Immature natural killer cell (primary cell): ENCODE results near the gene BMP7. TPM values are rescaled to one million over a fixed set of nuclear protein-coding genes. Genes with fewer than 3 reads are reported as not detected.
"Not testable (repeated sequence)": the region's sequence is repeated elsewhere in the genome, so short reads cannot be mapped to it uniquely, and the experiment has no call there.

Experiments
- DNase-seq, 3 donors: peaks; one replicate each; pipeline ENCODE4 v3.0.0; 2022; ENCODE audit warnings: mixed read lengths in 1 of 3
- H3K27ac Mint-ChIP-seq, 6 donors: one replicate each; pipeline ENCODE4 v1.8.0; 2020; ENCODE audit warnings: mixed read lengths in 6 of 6, mild to moderate bottlenecking in 5 of 6, inconsistent platforms in 4 of 6, moderate library complexity in 3 of 6
- H3K27me3 Mint-ChIP-seq, 3 donors: one replicate each; pipeline ENCODE4 v1.8.0; 2020 to 2021; ENCODE audit warnings: low read depth in 3 of 3, mild to moderate bottlenecking in 3 of 3, mixed read lengths in 3 of 3, moderate library complexity in 3 of 3, inconsistent platforms in 1 of 3
- H3K36me3 Mint-ChIP-seq, 3 donors: one replicate each; pipeline ENCODE4 v1.8.0; 2020; ENCODE audit warnings: mixed read lengths in 3 of 3, inconsistent platforms in 2 of 3, mild to moderate bottlenecking in 2 of 3
- H3K4me1 Mint-ChIP-seq, 2 donors: one replicate each; pipeline ENCODE4 v1.8.0; 2020; ENCODE audit warnings: inconsistent platforms in 2 of 2, mild to moderate bottlenecking in 2 of 2, mixed read lengths in 2 of 2, moderate library complexity in 1 of 2
- H3K4me3 Mint-ChIP-seq, 5 donors: one replicate each; pipeline ENCODE4 v1.8.0; 2020; ENCODE audit warnings: mild to moderate bottlenecking in 5 of 5, mixed read lengths in 5 of 5, inconsistent platforms in 3 of 5, moderate library complexity in 3 of 5
- H3K9me3 Mint-ChIP-seq, 6 donors: one replicate each; pipeline ENCODE4 v1.8.0; 2020; ENCODE audit warnings: mild to moderate bottlenecking in 6 of 6, mixed read lengths in 6 of 6, inconsistent platforms in 4 of 6, moderate library complexity in 3 of 6
- polyA plus RNA-seq, 3 donors: library from polyadenylated mRNA; unstranded; fragments of 300-500 nt; fragmentation: Illumina TruSeq; gene quantifications; one replicate each; pipeline ENCODE4 v1.2.3, GENCODE V29; 2021

BMP7 gene
- polyA plus RNA-seq, 3 donors from 2014 or later = not detected

GRCh38 chr20:57267158-57267821, 849 bp upstream of the BMP7 start:
- Mint-ChIP-seq H3K27ac (no peak overlapping the region), H3K4me3 (no peak overlapping the region), H3K27me3 (peaks cover 11 to 21% (median 16%) of the 10 kb centered on the region in 3 donors), H3K9me3 (no peaks in the 10 kb centered on the region), H3K36me3 (no peaks in the 10 kb centered on the region), H3K4me1 (no peaks in the 10 kb centered on the region)
- DNase-seq = no peak

DNA sequence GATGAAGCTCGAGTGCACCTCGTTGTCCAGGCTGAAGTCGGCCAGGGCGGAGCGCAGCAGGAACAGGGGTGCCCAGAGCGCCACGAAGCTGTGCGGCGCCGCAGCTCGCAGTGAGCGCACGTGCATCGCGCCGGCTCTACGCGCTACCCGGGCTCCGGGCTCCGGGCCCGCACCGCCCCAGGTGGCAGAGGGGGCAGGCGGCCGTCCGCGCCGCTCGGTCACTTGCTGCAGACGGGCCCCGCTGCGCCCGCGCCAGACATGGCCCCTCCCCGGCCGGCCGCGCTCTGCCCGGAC, 497 bp downstream of the BMP7 start:
- no peak overlapping the region for H3K27ac Mint-ChIP-seq
- H3K36me3 Mint-ChIP-seq = no peaks in the 10 kb centered on the region
- no peaks in the 10 kb centered on the region for H3K9me3 Mint-ChIP-seq
- no peak overlapping the region for H3K4me3 Mint-ChIP-seq
- H3K27me3 Mint-ChIP-seq = peaks cover 16 to 22% (median 18%) of the 10 kb centered on the region in 3 donors
- H3K4me1 Mint-ChIP-seq = no peaks in the 10 kb centered on the region
- DNase-seq = no peak

DNA sequence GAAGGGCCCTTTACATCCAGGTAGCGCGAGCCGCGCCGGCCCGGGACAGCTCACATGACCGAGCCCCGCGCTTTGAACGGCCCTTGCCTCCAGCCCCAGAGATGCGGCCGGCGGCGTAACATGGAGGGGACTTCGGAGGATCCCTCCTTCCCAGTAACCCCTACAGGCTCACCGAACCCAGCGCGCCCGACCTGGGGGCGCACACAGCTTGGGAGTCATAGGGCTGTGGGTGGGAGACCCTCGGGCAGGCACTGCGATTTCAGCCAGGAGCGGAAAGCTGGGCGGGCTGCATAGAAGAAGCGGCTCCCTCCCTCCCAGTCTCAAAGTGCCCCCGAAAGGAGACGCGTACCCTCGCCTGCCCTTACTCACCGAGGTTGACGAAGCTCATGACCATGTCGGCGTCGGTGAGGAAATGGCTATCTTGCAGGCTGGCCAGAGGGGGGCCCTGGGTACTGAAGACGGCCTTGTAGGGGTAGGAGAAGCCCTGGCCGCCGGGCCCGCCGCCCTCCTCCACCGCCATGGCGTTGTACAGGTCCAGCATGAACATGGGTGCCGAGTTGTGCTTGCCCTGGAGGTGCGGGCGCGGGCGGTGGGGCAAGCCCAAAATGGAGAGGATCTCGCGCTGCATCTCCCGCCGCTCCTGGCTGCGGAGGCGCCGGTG, 975 bp downstream of the BMP7 start:
- Mint-ChIP-seq H3K4me3 (no peak overlapping the region), H3K27me3 (peaks cover 18 to 26% (median 19%) of the 10 kb centered on the region in 3 donors), H3K36me3 (no peaks in the 10 kb centered on the region), H3K4me1 (no peaks in the 10 kb centered on the region), H3K9me3 (no peaks in the 10 kb centered on the region), H3K27ac (no peak overlapping the region)
- no peak for DNase-seq

- H3K27me3 Mint-ChIP-seq = peaks cover 19 to 24% (median 22%) of the 10 kb centered on the region in 3 donors
- not testable (repeated sequence) for H3K4me3 Mint-ChIP-seq, H3K9me3 Mint-ChIP-seq, H3K27ac Mint-ChIP-seq, DNase-seq, H3K36me3 Mint-ChIP-seq, H3K4me1 Mint-ChIP-seq
These were observed 1.5 kb downstream of the BMP7 start for GRCh38 chr20:57264908-57265335.

DNA sequence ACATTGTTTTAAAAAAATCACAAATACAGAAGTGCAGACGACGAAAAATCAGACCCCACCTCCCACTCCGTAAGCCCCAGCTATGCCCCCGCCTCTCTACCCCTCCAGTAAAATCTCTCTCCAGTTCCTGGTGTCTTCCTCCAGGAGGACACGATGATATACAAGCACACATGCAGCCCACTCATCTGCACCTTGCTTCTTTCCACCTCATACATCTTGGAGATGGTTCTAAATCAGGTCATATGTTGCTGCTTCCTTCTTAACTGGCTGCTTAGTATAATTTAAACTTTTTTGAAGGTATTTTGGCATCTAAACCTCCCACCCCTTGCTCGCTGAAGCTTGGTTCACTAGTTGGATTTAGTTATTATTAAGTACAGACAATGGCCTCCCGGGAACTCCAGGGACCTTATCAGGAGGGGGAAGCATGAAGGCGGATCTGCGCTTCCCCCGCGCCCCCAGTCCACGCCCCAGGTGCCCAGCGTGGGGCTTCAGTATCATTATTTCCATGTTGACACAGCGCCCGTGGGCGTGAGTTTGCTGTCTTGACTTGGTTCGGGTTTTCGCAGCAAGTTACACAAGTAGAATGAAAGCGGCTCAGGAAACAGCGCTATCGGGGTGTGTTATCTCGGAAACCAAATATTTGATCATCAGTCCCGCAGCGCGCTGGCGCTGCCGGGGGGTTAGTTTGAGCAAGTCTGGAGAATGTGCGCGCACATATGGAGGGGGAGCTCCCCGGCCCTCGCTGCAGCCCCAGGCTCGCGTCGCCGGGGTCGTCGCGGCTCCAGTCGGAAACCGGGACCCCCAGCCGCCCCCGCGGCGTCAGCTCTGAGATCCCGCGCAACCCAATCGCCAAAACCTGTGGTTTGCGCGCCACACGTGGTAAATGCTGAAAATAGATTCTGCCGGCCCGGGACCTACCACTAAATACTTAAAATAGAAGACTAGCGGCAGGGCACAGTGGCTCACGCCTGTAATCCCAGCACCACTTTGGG, 2.3 kb downstream of the BMP7 start:
- no peak for DNase-seq
- no peak overlapping the region for H3K4me3 Mint-ChIP-seq
- no peaks in the 10 kb centered on the region for H3K36me3 Mint-ChIP-seq
- H3K4me1 Mint-ChIP-seq = no peaks in the 10 kb centered on the region
- H3K9me3 Mint-ChIP-seq = no peaks in the 10 kb centered on the region
- H3K27me3 Mint-ChIP-seq = peaks cover 23 to 27% (median 24%) of the 10 kb centered on the region in 3 donors
- no peak overlapping the region for H3K27ac Mint-ChIP-seq

DNA sequence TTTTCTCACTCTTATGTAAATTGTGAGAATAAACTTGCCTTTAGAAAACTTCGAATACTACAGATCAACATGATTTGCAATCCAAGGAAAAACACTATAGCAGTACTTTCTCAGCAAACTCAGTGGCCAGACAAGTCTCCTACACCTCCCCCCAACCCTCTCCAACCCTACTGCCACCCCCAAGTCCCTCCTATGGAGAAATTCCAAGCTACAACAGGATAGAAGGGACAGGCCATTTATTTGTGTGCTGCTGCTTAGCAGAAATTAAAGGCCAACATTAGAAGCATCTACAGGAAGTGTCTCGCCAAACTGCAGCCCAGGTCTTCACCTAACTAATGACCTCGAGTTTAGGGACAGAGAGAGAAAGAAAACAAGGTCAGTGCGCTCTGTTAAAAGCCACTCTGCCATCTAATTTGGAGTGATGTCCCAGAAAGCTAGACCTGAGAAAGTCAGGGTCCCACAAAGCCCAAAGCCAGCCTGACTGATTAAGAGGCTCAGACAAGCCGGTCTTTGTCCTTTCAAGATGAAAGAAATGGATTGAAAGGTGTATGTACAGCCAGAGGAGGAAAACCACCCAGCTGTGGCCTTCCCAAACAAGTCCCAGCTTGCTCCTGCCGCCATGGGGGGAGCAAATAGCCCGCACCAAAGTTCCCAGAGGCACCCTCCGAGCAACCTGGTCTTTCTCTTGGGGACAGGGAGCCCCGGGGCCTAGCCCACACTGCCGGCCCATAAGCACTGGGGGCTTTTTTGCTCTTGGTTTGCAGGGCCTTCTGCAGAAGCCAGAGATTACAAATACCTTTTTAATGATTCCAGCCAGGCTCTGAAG, 3.4 kb downstream of the BMP7 start:
- peaks cover 18 to 28% (median 22%) of the 10 kb centered on the region in 3 donors for H3K27me3 Mint-ChIP-seq
- no peaks in the 10 kb centered on the region for H3K36me3 Mint-ChIP-seq
- H3K4me3 Mint-ChIP-seq = no peak overlapping the region
- H3K4me1 Mint-ChIP-seq = no peaks in the 10 kb centered on the region
- H3K27ac Mint-ChIP-seq = no peak overlapping the region
- no peaks in the 10 kb centered on the region for H3K9me3 Mint-ChIP-seq
- no peak for DNase-seq

DNA sequence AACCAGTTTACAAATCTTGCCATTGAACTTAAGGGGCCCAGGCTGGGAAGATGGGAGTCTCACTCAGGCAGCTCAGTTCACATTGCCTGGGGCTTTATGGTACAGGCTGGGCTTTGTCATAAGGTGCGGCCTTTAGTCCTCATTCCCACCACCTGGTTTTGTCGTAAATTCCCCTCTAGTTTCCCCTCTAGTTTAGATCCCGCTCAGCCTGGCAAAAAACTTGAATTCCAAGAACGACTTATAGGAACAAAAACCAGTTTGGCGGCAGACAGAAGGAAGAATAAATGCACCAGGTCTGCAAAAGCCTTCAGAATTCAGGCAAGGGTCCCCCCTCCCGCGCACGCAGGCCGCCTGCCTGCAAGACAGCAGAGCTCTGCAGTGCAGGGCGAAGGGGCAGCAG, 4.1 kb downstream of the BMP7 start:
- no peaks in the 10 kb centered on the region for H3K36me3 Mint-ChIP-seq
- H3K27me3 Mint-ChIP-seq = peaks cover 18 to 30% (median 23%) of the 10 kb centered on the region in 3 donors

DNA sequence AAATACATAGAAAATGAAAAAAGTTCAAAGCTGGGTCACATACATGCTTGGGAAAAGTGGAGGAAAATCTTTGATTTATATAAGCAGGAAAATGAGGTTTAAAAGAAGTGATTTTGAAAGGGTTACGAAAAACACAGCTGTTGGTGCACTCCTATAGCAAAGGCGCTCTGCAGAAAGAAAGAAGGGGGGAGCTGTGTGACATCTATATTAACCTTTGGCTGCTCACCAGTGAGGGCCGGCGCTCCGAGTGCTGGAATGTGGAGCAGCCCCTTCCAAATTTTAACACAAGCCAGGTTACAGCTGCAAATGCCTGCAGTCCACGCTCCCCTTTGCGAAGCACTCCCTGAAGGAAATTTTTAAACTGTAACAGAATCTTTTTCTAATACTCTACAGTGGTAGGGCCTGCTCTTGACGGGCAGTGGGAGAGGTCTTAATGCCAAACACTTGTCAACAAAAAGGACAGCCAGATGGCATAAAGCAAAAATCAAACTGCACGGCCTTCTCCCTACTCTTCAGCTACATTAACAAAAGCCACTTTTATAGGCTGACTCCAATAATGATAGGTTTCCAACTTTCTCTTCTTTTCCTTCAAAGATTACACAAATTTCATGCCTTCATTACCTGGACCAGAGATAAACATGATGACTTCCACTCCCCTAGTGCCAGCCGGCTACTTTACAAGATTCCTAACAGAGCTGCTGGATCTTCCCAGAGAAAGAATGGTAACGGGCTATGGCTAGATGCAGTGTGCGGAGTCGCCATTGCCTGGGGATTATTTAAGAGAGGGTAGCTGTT, 4.8 kb downstream of the BMP7 start:
- no peak overlapping the region for H3K27ac Mint-ChIP-seq
- H3K9me3 Mint-ChIP-seq = no peaks in the 10 kb centered on the region
- H3K4me1 Mint-ChIP-seq = no peaks in the 10 kb centered on the region
- H3K36me3 Mint-ChIP-seq = no peaks in the 10 kb centered on the region
- no peak for DNase-seq
- peaks cover 16 to 30% (median 23%) of the 10 kb centered on the region in 3 donors for H3K27me3 Mint-ChIP-seq
- no peak overlapping the region for H3K4me3 Mint-ChIP-seq

More for the DNA sequence above, 4.1 kb downstream of the BMP7 start:
- Mint-ChIP-seq H3K4me1 (no peaks in the 10 kb centered on the region), H3K9me3 (no peaks in the 10 kb centered on the region), H3K27ac (no peak overlapping the region), H3K4me3 (no peak overlapping the region)
- no peak for DNase-seq

DNA sequence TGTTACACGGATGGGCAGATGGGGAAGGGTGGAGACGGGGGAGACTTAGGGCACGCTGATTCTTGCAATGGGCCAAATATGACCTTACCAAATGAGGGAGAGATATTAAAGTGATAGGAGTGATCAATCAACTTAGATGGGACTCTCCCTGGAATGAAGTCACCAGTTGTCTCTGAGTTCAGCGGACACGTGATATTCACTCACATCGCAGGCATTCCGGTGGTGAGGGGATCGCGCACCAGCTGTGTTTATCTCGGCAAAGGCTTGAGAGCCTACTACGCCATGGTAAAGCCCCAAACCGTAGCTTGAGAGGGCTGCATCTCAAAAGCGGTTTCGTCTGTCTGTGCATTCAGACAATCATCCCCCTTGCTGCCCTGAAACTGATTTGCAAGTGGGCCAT, 5.5 kb downstream of the BMP7 start:
- Mint-ChIP-seq H3K9me3 (no peaks in the 10 kb centered on the region), H3K36me3 (no peaks in the 10 kb centered on the region), H3K27ac (no peak overlapping the region), H3K4me1 (no peaks in the 10 kb centered on the region), H3K27me3 (peaks cover 16 to 30% (median 23%) of the 10 kb centered on the region in 3 donors), H3K4me3 (no peak overlapping the region)
- no peak for DNase-seq

- Mint-ChIP-seq H3K4me3 (no peak overlapping the region), H3K27ac (no peak overlapping the region), H3K27me3 (peaks cover 16 to 30% (median 23%) of the 10 kb centered on the region in 3 donors), H3K4me1 (no peaks in the 10 kb centered on the region), H3K36me3 (no peaks in the 10 kb centered on the region), H3K9me3 (no peaks in the 10 kb centered on the region)
- DNase-seq = no peak
These were observed 6.2 kb downstream of the BMP7 start for GRCh38 chr20:57259938-57260921.

GRCh38 chr20:57259121-57259937, 7.1 kb downstream of the BMP7 start:
- Mint-ChIP-seq H3K27ac (no peak overlapping the region), H3K27me3 (peaks cover 16 to 30% (median 18%) of the 10 kb centered on the region in 3 donors), H3K4me1 (no peaks in the 10 kb centered on the region), H3K36me3 (no peaks in the 10 kb centered on the region), H3K9me3 (no peaks in the 10 kb centered on the region), H3K4me3 (no peak overlapping the region)
- no peak for DNase-seq
